Measurements from ENCODE around the gene CD4.
A peak's percentile ranks its signal among the peaks of the same experiment; 100 is the strongest.

Gene CD4

GRCh38 chr12:6825398-6826124 lies 36.2 kb downstream of the CD4 start (continued):
- TF ChIP-seq ZSCAN18 (tag by site-specific recombination; IDR thresholded peaks at IDR 0.05) (no peak), HOXD13 (CRISPR knock-in tag; IDR thresholded peaks at IDR 0.05; ENCODE audit: borderline replicate concordance) (no peak), ZNF488 (tag by site-specific recombination; IDR thresholded peaks at IDR 0.05) (no peak), ZNF404 (tag by site-specific recombination; IDR thresholded peaks at IDR 0.05) (no peak), GFI1B (tag by site-specific recombination; IDR thresholded peaks at IDR 0.05) (no peak), PRDM2 (tag by site-specific recombination; IDR thresholded peaks at IDR 0.05; ENCODE audit: borderline replicate concordance) (no peak), ZBTB21 (tag by site-specific recombination; IDR thresholded peaks at IDR 0.05) (no peak), ZNF121 (tag by site-specific recombination; IDR thresholded peaks at IDR 0.05) (no peak), SP7 (tag by site-specific recombination; IDR thresholded peaks at IDR 0.05) (0 out of 2 replicates have a peak, but pooled peaks have one; percentile 31), ZNF16 (tag by site-specific recombination; IDR thresholded peaks at IDR 0.05; ENCODE audit: low read depth) (no peak), ZNF366 (tag by site-specific recombination; conservative IDR thresholded peaks at IDR 0.05) (peak; percentile 92), ZNF707 (tag by site-specific recombination; IDR thresholded peaks at IDR 0.05) (no peak), YY1 (tag by site-specific recombination; IDR thresholded peaks at IDR 0.05) (no peak), PRDM6 (tag by site-specific recombination; IDR thresholded peaks at IDR 0.05) (no peak), HOXA7 (CRISPR knock-in tag; IDR thresholded peaks at IDR 0.05; ENCODE audit: borderline replicate concordance) (no peak), ZNF747 (tag by site-specific recombination; IDR thresholded peaks at IDR 0.05) (no peak), ZNF211 (tag by site-specific recombination; IDR thresholded peaks at IDR 0.05; ENCODE audit: low read depth) (no peak), SP2 (tag by site-specific recombination; IDR thresholded peaks at IDR 0.05) (no peak), ZNF169 (tag by site-specific recombination; IDR thresholded peaks at IDR 0.05) (no peak), ZNF837 (tag by site-specific recombination; IDR thresholded peaks at IDR 0.05) (no peak), ZNF280C (tag by site-specific recombination; IDR thresholded peaks at IDR 0.05) (no peak), ZNF174 (tag by site-specific recombination; IDR thresholded peaks at IDR 0.05) (no peak), ZNF10 (tag by site-specific recombination; IDR thresholded peaks at IDR 0.05) (0 out of 2 replicates have a peak, but pooled peaks have one; percentile 41), ZFHX2 (tag by site-specific recombination; conservative IDR thresholded peaks at IDR 0.05) (peak; percentile 11), ZNF785 (tag by site-specific recombination; IDR thresholded peaks at IDR 0.05) (no peak), ZSCAN23 (tag by site-specific recombination; IDR thresholded peaks at IDR 0.05) (no peak), ZNF830 (tag by site-specific recombination; IDR thresholded peaks at IDR 0.05; ENCODE audit: low read depth) (no peak)
